ENCODE measurements around the gene ANO4. TPM values are rescaled to one million over a fixed set of nuclear protein-coding genes. Genes with fewer than 3 reads are reported as not detected.
"Not testable (repeated sequence)": the region's sequence is repeated elsewhere in the genome, so short reads cannot be mapped to it uniquely, and the experiment has no call there.

The ANO4 gene
- total RNA-seq, 1 donor from 2014 or later: 0.35 TPM

GRCh38 chr12:100986595-100987547 is 192.3 kb downstream of the ANO4 start:
- no peak for ATAC-seq

GRCh38 chr12:100987552-100988521 is 193.3 kb downstream of the ANO4 start:
- DNase-seq (ENCODE audit: low spot score) (no peak), ATAC-seq (peak; percentile 58)

More at GRCh38 chr12:100986595-100987547, 192.3 kb downstream of the ANO4 start:
- no peak for DNase-seq (ENCODE audit: low spot score)

- ATAC-seq; DNase-seq (ENCODE audit: low spot score): not testable (repeated sequence)
Observed at GRCh38 chr12:100989509-100989908, 194.9 kb downstream of the ANO4 start.

GRCh38 chr12:100991102-100991501 is 196.5 kb downstream of the ANO4 start:
- ATAC-seq: no peak
- no peak for DNase-seq (ENCODE audit: low spot score)

GRCh38 chr12:100992194-100992593 is 197.6 kb downstream of the ANO4 start:
- DNase-seq (ENCODE audit: low spot score) (no peak), ATAC-seq (no peak)

GRCh38 chr12:100993916-100994450 is 199.4 kb downstream of the ANO4 start:
- no peak for ATAC-seq

GRCh38 chr12:100995201-100995600 is 200.6 kb downstream of the ANO4 start:
- no peak for ATAC-seq
- no peak for DNase-seq (ENCODE audit: low spot score)

More at GRCh38 chr12:100993916-100994450, 199.4 kb downstream of the ANO4 start:
- no peak for DNase-seq (ENCODE audit: low spot score)

GRCh38 chr12:100995771-100996170 is 201.2 kb downstream of the ANO4 start:
- no peak for ATAC-seq
- DNase-seq (ENCODE audit: low spot score): no peak

- DNase-seq (ENCODE audit: low spot score) (no peak), ATAC-seq (no peak)
Observed at GRCh38 chr12:101001669-101002068, 207.1 kb downstream of the ANO4 start.

- DNase-seq (ENCODE audit: low spot score) (no peak), ATAC-seq (no peak)
Observed at GRCh38 chr12:101002696-101003419, 208.3 kb downstream of the ANO4 start.

GRCh38 chr12:101004898-101005297 is 210.3 kb downstream of the ANO4 start:
- ATAC-seq (no peak), DNase-seq (ENCODE audit: low spot score) (no peak)

GRCh38 chr12:101009274-101009673 is 214.7 kb downstream of the ANO4 start:
- DNase-seq (ENCODE audit: low spot score) (no peak), ATAC-seq (no peak)

- ATAC-seq: no peak
Observed at GRCh38 chr12:101010896-101011295, 216.3 kb downstream of the ANO4 start.

GRCh38 chr12:101013993-101014392 is 219.4 kb downstream of the ANO4 start:
- DNase-seq (ENCODE audit: low spot score): no peak
- no peak for ATAC-seq

More at GRCh38 chr12:101010896-101011295, 216.3 kb downstream of the ANO4 start:
- DNase-seq (ENCODE audit: low spot score): no peak

GRCh38 chr12:101015044-101015443 is 220.5 kb downstream of the ANO4 start:
- ATAC-seq: no peak

GRCh38 chr12:101018540-101018939 is 224.0 kb downstream of the ANO4 start:
- DNase-seq (ENCODE audit: low spot score) (no peak), ATAC-seq (no peak)

More at GRCh38 chr12:101015044-101015443, 220.5 kb downstream of the ANO4 start:
- no peak for DNase-seq (ENCODE audit: low spot score)

- DNase-seq (ENCODE audit: low spot score) (no peak), ATAC-seq (no peak)
Observed at GRCh38 chr12:101019201-101019600, 224.6 kb downstream of the ANO4 start.

GRCh38 chr12:101019667-101020066 is 225.1 kb downstream of the ANO4 start:
- ATAC-seq (no peak), DNase-seq (ENCODE audit: low spot score) (no peak)

GRCh38 chr12:101021442-101021841 is 226.9 kb downstream of the ANO4 start:
- no peak for DNase-seq (ENCODE audit: low spot score)
- ATAC-seq: no peak

- ATAC-seq (no peak), DNase-seq (ENCODE audit: low spot score) (no peak)
Observed at GRCh38 chr12:101021911-101022388, 227.4 kb downstream of the ANO4 start.

All from left lobe of liver (tissue), 2 donors.